ENCODE data around the gene INPP5D.

GRCh38 chr2:233250568-233250967 is 190.4 kb downstream of the INPP5D start:
- TF ChIP-seq EZH2 (IDR thresholded peaks at IDR 0.05; ENCODE audit: low read length, missing control alignments): no peak
- no peak for TF ChIP-seq CTCF (conservative IDR thresholded peaks at IDR 0.05 in 1 of 2, IDR thresholded peaks at IDR 0.05 in 1 of 2; ENCODE audit: low read depth in 1 of 2, low read length in 2 of 2)

Measured in fibroblast of lung (primary cell).